T-cell (primary cell): ENCODE measurements around the gene STON2. TPM values are rescaled to one million over a fixed set of nuclear protein-coding genes. Genes with fewer than 3 reads are reported as not detected.

Experiments
- ATAC-seq, 4 experiments: fragments of 200-7000 bp in 3 of 4; fragments of 150-1000 bp in 1 of 4; cut with Tn5 transposase; replicated peaks in 1 of 4; 1 replicate in 3 of 4; 2 replicates in 1 of 4; pipeline ENCODE4 v1.10.0; 2021; ENCODE audit warnings: moderate library complexity in 3 of 4, mild to moderate bottlenecking in 2 of 4, moderate number of reproducible peaks in 1 of 4
- CTCF ChIA-PET, 2 donors: fragments of 300-600 bp; sonication (Branson Sonifier 250); formaldehyde crosslinking; loops; one replicate each; lab custom pipeline; 2022; ENCODE audit warnings: antibody characterized with exemption in 2 of 2; lab: Charles Lee
- POLR2A ChIA-PET, 2 donors: fragments of 300-600 bp; sonication (Branson Sonifier 250); formaldehyde crosslinking; loops; one replicate each; lab custom pipeline; 2022; ENCODE audit warnings: antibody characterized with exemption in 2 of 2; lab: Charles Lee
- DNase-seq, 35 experiments: peaks; one replicate each; pipeline versions ENCODE4 v3.0.0 to v3.0.0-alpha.2; 2013 to 2023
- H3K27ac ChIP-seq: one replicate; pipeline ENCODE4 v1.5.1; 2013; ENCODE audit warnings: low read length
- H3K27me3 ChIP-seq, 2 experiments: replicated peaks in 1 of 2; 1 replicate in 1 of 2; 2 replicates in 1 of 2; pipeline versions ENCODE4 v1.6.1 to v1.7.0; 2013; ENCODE audit warnings: low read length in 1 of 2, mixed read lengths in 1 of 2; ENCODE audit not compliant: control insufficient read depth in 2 of 2, insufficient read depth in 2 of 2; ENCODE audit errors: extremely low read depth in 1 of 2
- H3K36me3 ChIP-seq, 2 donors: 1 replicate in 1 of 2; 2 replicates in 1 of 2; pipeline versions ENCODE4 v1.6.1 to v1.7.0; 2013; ENCODE audit warnings: low read length in 1 of 2; ENCODE audit not compliant: control insufficient read depth in 2 of 2, insufficient read depth in 1 of 2; ENCODE audit errors: extremely low read depth in 1 of 2
- H3K4me1 ChIP-seq, 2 experiments: 1 replicate in 1 of 2; 2 replicates in 1 of 2; pipeline versions ENCODE4 v1.6.1 to v1.7.0; 2013; ENCODE audit warnings: low read length in 2 of 2, mixed read lengths in 1 of 2; ENCODE audit not compliant: insufficient read depth in 2 of 2, control insufficient read depth in 1 of 2; ENCODE audit errors: extremely low read depth in 1 of 2
- H3K4me3 ChIP-seq, 2 donors: 1 replicate in 1 of 2; 2 replicates in 1 of 2; pipeline versions ENCODE4 v1.5.1 to v1.7.0; 2013; ENCODE audit warnings: mild to moderate bottlenecking in 2 of 2, low read length in 1 of 2, moderate library complexity in 1 of 2; ENCODE audit not compliant: control insufficient read depth in 1 of 2; ENCODE audit errors: extremely low read depth in 1 of 2
- H3K9me3 ChIP-seq: 2 replicates; pipeline ENCODE4 v1.7.0; 2013
- H3K27ac Mint-ChIP-seq, 2 donors: one replicate each; pipeline ENCODE4 v1.8.0; 2020 to 2021; ENCODE audit warnings: mild to moderate bottlenecking in 2 of 2, mixed read lengths in 2 of 2
- H3K27me3 Mint-ChIP-seq, 2 donors: one replicate each; pipeline ENCODE4 v1.8.0; 2021 to 2022; ENCODE audit warnings: mixed read lengths in 2 of 2
- H3K36me3 Mint-ChIP-seq: one replicate; pipeline ENCODE4 v1.8.0; 2021; ENCODE audit warnings: mixed read lengths
- H3K4me1 Mint-ChIP-seq, 3 donors: one replicate each; pipeline ENCODE4 v1.8.0; 2020 to 2022; ENCODE audit warnings: mixed read lengths in 3 of 3, mild to moderate bottlenecking in 1 of 3
- H3K4me3 Mint-ChIP-seq, 3 donors: one replicate each; pipeline ENCODE4 v1.8.0; 2020 to 2022; ENCODE audit warnings: mild to moderate bottlenecking in 3 of 3, mixed read lengths in 3 of 3, moderate library complexity in 3 of 3
- H3K9me3 Mint-ChIP-seq, 3 donors: one replicate each; pipeline ENCODE4 v1.8.0; 2020 to 2022; ENCODE audit warnings: mixed read lengths in 3 of 3
- WGBS: methylation state at CpG from one replicate; pipeline ENCODE4 v1.1.5; 2013; ENCODE audit warnings: missing lambda C conversion rate; ENCODE audit not compliant: insufficient coverage; 5-methylcytosine and 5-hydroxymethylcytosine counted together
- total RNA-seq, 35 experiments: library from RNA in 6 of 35; stranded (reverse) in 6 of 35; fragments of 120-200 nt in 1 of 35; gene quantifications; one replicate each; pipeline versions ENCODE4 v1.2.1 to v1.2.4 and lab custom pipeline; 2013 to 2026

Gene STON2
- total RNA-seq, 5 donors from 2014 or later (not counting 1 experiment from before 2014, with no cell fraction given), result 0.22 to 1.8 (median 0.40) TPM

- ATAC-seq (no peak), DNase-seq (no peak)
- Histone ChIP-seq H3K27ac (no peak overlapping the region), H3K9me3 (no peaks in the 10 kb centered on the region), H3K27me3 (no peaks in the 10 kb centered on the region), H3K4me3 (no peak overlapping the region), H3K4me1 (no peaks in the 10 kb centered on the region), H3K36me3 (no peaks in the 10 kb centered on the region)
- no peaks in the 10 kb centered on the region for H3K36me3 Mint-ChIP-seq
- H3K27me3 Mint-ChIP-seq, result peaks cover 0 to 7% of the 10 kb centered on the region in 2 donors
- no peaks in the 10 kb centered on the region for H3K4me1 Mint-ChIP-seq
- no peak overlapping the region for H3K27ac Mint-ChIP-seq
- H3K4me3 Mint-ChIP-seq, result no peak overlapping the region
- POLR2A ChIA-PET, result no interaction called here
- H3K9me3 Mint-ChIP-seq, result no peaks in the 10 kb centered on the region
- CTCF ChIA-PET, result no interaction called here
- no CpG with 5 or more reads among the region's 5 CpGs for WGBS
Observed at GRCh38 chr14:81311778-81312177, 88.3 kb downstream of the STON2 start.

- Mint-ChIP-seq H3K27ac (no peak overlapping the region), H3K36me3 (no peaks in the 10 kb centered on the region), H3K27me3 (peaks cover 0 to 4% of the 10 kb centered on the region in 2 donors), H3K9me3 (no peaks in the 10 kb centered on the region), H3K4me3 (no peak overlapping the region), H3K4me1 (no peaks in the 10 kb centered on the region)
- ATAC-seq, result no peak
- H3K4me1 ChIP-seq, result no peaks in the 10 kb centered on the region
- H3K9me3 ChIP-seq, result no peaks in the 10 kb centered on the region
- ChIA-PET CTCF (no interaction called here), POLR2A (no interaction called here)
- no peaks in the 10 kb centered on the region for H3K27me3 ChIP-seq
- WGBS, result no CpG with 5 or more reads among the region's 3 CpGs
- H3K27ac ChIP-seq, result no peak overlapping the region
- H3K36me3 ChIP-seq, result no peaks in the 10 kb centered on the region
- DNase-seq, result no peak
- H3K4me3 ChIP-seq, result no peak overlapping the region
Observed at GRCh38 chr14:81311141-81311540, 89.0 kb downstream of the STON2 start.

GRCh38 chr14:81310606-81311005, 89.5 kb downstream of the STON2 start:
- no peaks in the 10 kb centered on the region for H3K4me1 Mint-ChIP-seq
- no peak overlapping the region for H3K4me3 Mint-ChIP-seq
- H3K27ac ChIP-seq, result no peak overlapping the region
- ATAC-seq (no peak), DNase-seq (no peak)
- ChIA-PET CTCF (no interaction called here), POLR2A (no interaction called here)
- H3K27ac Mint-ChIP-seq, result no peak overlapping the region
- no peaks in the 10 kb centered on the region for H3K36me3 ChIP-seq
- no peaks in the 10 kb centered on the region for H3K27me3 ChIP-seq
- H3K9me3 Mint-ChIP-seq, result no peaks in the 10 kb centered on the region
- no peaks in the 10 kb centered on the region for H3K4me1 ChIP-seq
- no peaks in the 10 kb centered on the region for H3K9me3 ChIP-seq
- no peaks in the 10 kb centered on the region for H3K36me3 Mint-ChIP-seq
- WGBS, result 75% methylated on average over 2 of the region's 4 CpGs
- peaks cover 0 to 4% of the 10 kb centered on the region in 2 donors for H3K27me3 Mint-ChIP-seq
- H3K4me3 ChIP-seq, result no peak overlapping the region

GRCh38 chr14:81309511-81309910, 90.6 kb downstream of the STON2 start:
- no CpG with 5 or more reads among the region's 2 CpGs for WGBS

GRCh38 chr14:81305743-81306142, 94.4 kb downstream of the STON2 start:
- no peak for DNase-seq
- POLR2A ChIA-PET, result no interaction called here

More at GRCh38 chr14:81309511-81309910, 90.6 kb downstream of the STON2 start:
- Mint-ChIP-seq H3K36me3 (no peaks in the 10 kb centered on the region), H3K27ac (no peak overlapping the region), H3K4me3 (no peak overlapping the region), H3K4me1 (no peaks in the 10 kb centered on the region), H3K27me3 (peaks cover 0 to 4% of the 10 kb centered on the region in 2 donors), H3K9me3 (no peaks in the 10 kb centered on the region)
- Histone ChIP-seq H3K36me3 (no peaks in the 10 kb centered on the region), H3K9me3 (no peaks in the 10 kb centered on the region), H3K4me3 (no peak overlapping the region), H3K27me3 (peaks cover 0 to 1% of the 10 kb centered on the region in 2 experiments), H3K27ac (no peak overlapping the region), H3K4me1 (no peaks in the 10 kb centered on the region)
- DNase-seq, result no peak
- ChIA-PET POLR2A (no interaction called here), CTCF (no interaction called here)
- ATAC-seq, result no peak

GRCh38 chr14:81305065-81305464, 95.1 kb downstream of the STON2 start:
- no peak overlapping the region for H3K4me3 Mint-ChIP-seq
- 83% methylated on average over 1 of the region's 4 CpGs for WGBS
- Histone ChIP-seq H3K27me3 (peaks cover 0 to 2% of the 10 kb centered on the region in 2 experiments), H3K4me3 (no peak overlapping the region), H3K9me3 (no peaks in the 10 kb centered on the region), H3K36me3 (no peaks in the 10 kb centered on the region), H3K27ac (no peak overlapping the region), H3K4me1 (no peaks in the 10 kb centered on the region)
- no peaks in the 10 kb centered on the region for H3K36me3 Mint-ChIP-seq
- H3K27ac Mint-ChIP-seq, result no peak overlapping the region
- H3K27me3 Mint-ChIP-seq, result no peaks in the 10 kb centered on the region
- H3K4me1 Mint-ChIP-seq, result no peaks in the 10 kb centered on the region
- CTCF ChIA-PET, result no interaction called here
- DNase-seq (no peak), ATAC-seq (no peak)
- POLR2A ChIA-PET, result no interaction called here
- H3K9me3 Mint-ChIP-seq, result no peaks in the 10 kb centered on the region

More at GRCh38 chr14:81305743-81306142, 94.4 kb downstream of the STON2 start:
- Histone ChIP-seq H3K27me3 (peaks cover 0 to 2% of the 10 kb centered on the region in 2 experiments), H3K4me1 (no peaks in the 10 kb centered on the region), H3K4me3 (no peak overlapping the region), H3K36me3 (no peaks in the 10 kb centered on the region), H3K27ac (no peak overlapping the region), H3K9me3 (no peaks in the 10 kb centered on the region)
- ATAC-seq, result no peak
- no peak overlapping the region for H3K4me3 Mint-ChIP-seq
- CTCF ChIA-PET, result no interaction called here
- WGBS, result 0% methylated on average over 1 of the region's 3 CpGs
- peaks cover 0 to 1% of the 10 kb centered on the region in 2 donors for H3K27me3 Mint-ChIP-seq
- H3K27ac Mint-ChIP-seq, result no peak overlapping the region
- no peaks in the 10 kb centered on the region for H3K36me3 Mint-ChIP-seq
- no peaks in the 10 kb centered on the region for H3K9me3 Mint-ChIP-seq
- no peaks in the 10 kb centered on the region for H3K4me1 Mint-ChIP-seq
